Activated CD8-positive, alpha-beta T cell treated with anti-CD3 and anti-CD28 coated beads, Interleukin-2, amount 10 ng/mL, durations not matched to agents 7 days and 5 days (primary cell): ENCODE data around the gene GPALPP1. TPM values are rescaled to one million over a fixed set of nuclear protein-coding genes. Genes with fewer than 3 reads are reported as not detected.

Experiments used
- ATAC-seq: fragments of 150-1000 bp; cut with Tn5 transposase; one replicate; pipeline ENCODE4 v1.10.0; 2021; ENCODE audit warnings: moderate library complexity
- CTCF ChIA-PET: fragments of 350-600 bp; sonication (Branson Sonifier 250); formaldehyde crosslinking; loops from one replicate; lab custom pipeline; 2021; ENCODE audit warnings: antibody characterized with exemption; lab: Charles Lee
- POLR2A ChIA-PET: fragments of 350-600 bp; sonication (Branson Sonifier 250); formaldehyde crosslinking; loops from one replicate; lab custom pipeline; 2021; ENCODE audit warnings: antibody characterized with exemption; lab: Charles Lee
- DNase-seq: peaks from one replicate; pipeline ENCODE4 v3.0.0-alpha.2; 2020
- H3K27ac Mint-ChIP-seq: one replicate; pipeline ENCODE4 v1.8.0; 2021; ENCODE audit warnings: mild to moderate bottlenecking, mixed read lengths
- H3K27me3 Mint-ChIP-seq: one replicate; pipeline ENCODE4 v1.8.0; 2021; ENCODE audit warnings: low read depth, mixed read lengths
- H3K36me3 Mint-ChIP-seq: one replicate; pipeline ENCODE4 v1.8.0; 2021; ENCODE audit warnings: low read depth, mixed read lengths
- H3K4me1 Mint-ChIP-seq: one replicate; pipeline ENCODE4 v1.8.0; 2021; ENCODE audit warnings: low read depth, mixed read lengths
- H3K4me3 Mint-ChIP-seq: one replicate; pipeline ENCODE4 v1.8.0; 2021; ENCODE audit warnings: mild to moderate bottlenecking, mixed read lengths
- H3K9me3 Mint-ChIP-seq: one replicate; pipeline ENCODE4 v1.8.0; 2022; ENCODE audit warnings: mixed read lengths; ENCODE audit not compliant: insufficient read depth
- total RNA-seq, 2 experiments: library from RNA; stranded (reverse); gene quantifications; one replicate each; pipeline ENCODE4 v1.2.3, GENCODE V29; 2021

GPALPP1 gene
- total RNA-seq, 2 experiments from 2014 or later: 28.9 to 31.9 TPM

- DNase-seq (no peak), ATAC-seq (no peak)
- H3K27me3 Mint-ChIP-seq: peaks cover 11% of the 10 kb centered on the region
- H3K9me3 Mint-ChIP-seq: no peaks in the 10 kb centered on the region
- no peaks in the 10 kb centered on the region for H3K36me3 Mint-ChIP-seq
- no peak overlapping the region for H3K4me3 Mint-ChIP-seq
- no peaks in the 10 kb centered on the region for H3K4me1 Mint-ChIP-seq
- ChIA-PET CTCF (no interaction called here), POLR2A (no interaction called here)
- H3K27ac Mint-ChIP-seq: no peak overlapping the region
Observed at GRCh38 chr13:45064889-45065288, 75.6 kb downstream of the GPALPP1 start.

- H3K9me3 Mint-ChIP-seq: no peaks in the 10 kb centered on the region
- H3K36me3 Mint-ChIP-seq: no peaks in the 10 kb centered on the region
- peaks cover 6% of the 10 kb centered on the region for H3K27me3 Mint-ChIP-seq
- no peaks in the 10 kb centered on the region for H3K4me1 Mint-ChIP-seq
- ChIA-PET POLR2A (interaction anchor here (1.1 kb wide), 1 partner anchor 20 kb away, joined by 3 read pairs; no protein-coding TSS in a partner anchor), CTCF (no interaction called here)
- ATAC-seq (no peak), DNase-seq (no peak)
- no peak overlapping the region for H3K27ac Mint-ChIP-seq
- no peak overlapping the region for H3K4me3 Mint-ChIP-seq
Observed at GRCh38 chr13:45068036-45069001, 79.0 kb downstream of the GPALPP1 start.

GRCh38 chr13:45073809-45074208 is 84.5 kb downstream of the GPALPP1 start:
- POLR2A ChIA-PET: no interaction called here
- Mint-ChIP-seq H3K4me3 (no peak overlapping the region), H3K9me3 (no peaks in the 10 kb centered on the region), H3K27me3 (peaks cover 5% of the 10 kb centered on the region), H3K36me3 (no peaks in the 10 kb centered on the region), H3K4me1 (no peaks in the 10 kb centered on the region), H3K27ac (no peak overlapping the region)
- CTCF ChIA-PET: no interaction called here
- DNase-seq (no peak), ATAC-seq (no peak)

- POLR2A ChIA-PET: no interaction called here
- no peaks in the 10 kb centered on the region for H3K36me3 Mint-ChIP-seq
- ATAC-seq: no peak
- H3K4me3 Mint-ChIP-seq: no peak overlapping the region
- no peak overlapping the region for H3K27ac Mint-ChIP-seq
- CTCF ChIA-PET: no interaction called here
- no peaks in the 10 kb centered on the region for H3K4me1 Mint-ChIP-seq
- peaks cover 6% of the 10 kb centered on the region for H3K27me3 Mint-ChIP-seq
- H3K9me3 Mint-ChIP-seq: no peaks in the 10 kb centered on the region
- DNase-seq: no peak
Observed at GRCh38 chr13:45074721-45075120, 85.4 kb downstream of the GPALPP1 start.

GRCh38 chr13:45078003-45078402 is 88.7 kb downstream of the GPALPP1 start:
- Mint-ChIP-seq H3K27ac (no peak overlapping the region), H3K4me1 (no peaks in the 10 kb centered on the region), H3K9me3 (no peaks in the 10 kb centered on the region), H3K36me3 (no peaks in the 10 kb centered on the region), H3K4me3 (no peak overlapping the region), H3K27me3 (peaks cover 23% of the 10 kb centered on the region)
- CTCF ChIA-PET: interaction anchor here (1.2 kb wide), 1 partner anchor 203 kb away, joined by 4 read pairs; no protein-coding TSS in a partner anchor
- no peak for DNase-seq
- ATAC-seq: no peak
- POLR2A ChIA-PET: no interaction called here

Other genes with a start within 250 kb of the GPALPP1 start
- gene NUFIP1, start 67 bp upstream of the GPALPP1 start, total RNA-seq: 1 to 10 TPM; 6.0 to 6.1 TPM
- 10 to 100 TPM; 18.8 to 19.6 TPM for gene GTF2F2, start 131.0 kb downstream of the GPALPP1 start, total RNA-seq
- gene KCTD4, start 211.5 kb downstream of the GPALPP1 start, total RNA-seq: not detected